ENCODE data around the gene PCP4L1.

The PCP4L1 gene

GRCh38 chr1:161209790-161210409 is 48.6 kb upstream of the PCP4L1 start (continued):
- TF ChIP-seq PATZ1 (tag by site-specific recombination; IDR thresholded peaks at IDR 0.05), result peak; percentile 31; the same call in 1 of the 2 replicates
- no peak for TF ChIP-seq ZNF548 (tag by site-specific recombination; IDR thresholded peaks at IDR 0.05)
- TF ChIP-seq ZNF48 (tag by site-specific recombination; IDR thresholded peaks at IDR 0.05), result no peak
- no peak for TF ChIP-seq ZNF544 (tag by site-specific recombination; IDR thresholded peaks at IDR 0.05)
- TF ChIP-seq, protein P1, sequence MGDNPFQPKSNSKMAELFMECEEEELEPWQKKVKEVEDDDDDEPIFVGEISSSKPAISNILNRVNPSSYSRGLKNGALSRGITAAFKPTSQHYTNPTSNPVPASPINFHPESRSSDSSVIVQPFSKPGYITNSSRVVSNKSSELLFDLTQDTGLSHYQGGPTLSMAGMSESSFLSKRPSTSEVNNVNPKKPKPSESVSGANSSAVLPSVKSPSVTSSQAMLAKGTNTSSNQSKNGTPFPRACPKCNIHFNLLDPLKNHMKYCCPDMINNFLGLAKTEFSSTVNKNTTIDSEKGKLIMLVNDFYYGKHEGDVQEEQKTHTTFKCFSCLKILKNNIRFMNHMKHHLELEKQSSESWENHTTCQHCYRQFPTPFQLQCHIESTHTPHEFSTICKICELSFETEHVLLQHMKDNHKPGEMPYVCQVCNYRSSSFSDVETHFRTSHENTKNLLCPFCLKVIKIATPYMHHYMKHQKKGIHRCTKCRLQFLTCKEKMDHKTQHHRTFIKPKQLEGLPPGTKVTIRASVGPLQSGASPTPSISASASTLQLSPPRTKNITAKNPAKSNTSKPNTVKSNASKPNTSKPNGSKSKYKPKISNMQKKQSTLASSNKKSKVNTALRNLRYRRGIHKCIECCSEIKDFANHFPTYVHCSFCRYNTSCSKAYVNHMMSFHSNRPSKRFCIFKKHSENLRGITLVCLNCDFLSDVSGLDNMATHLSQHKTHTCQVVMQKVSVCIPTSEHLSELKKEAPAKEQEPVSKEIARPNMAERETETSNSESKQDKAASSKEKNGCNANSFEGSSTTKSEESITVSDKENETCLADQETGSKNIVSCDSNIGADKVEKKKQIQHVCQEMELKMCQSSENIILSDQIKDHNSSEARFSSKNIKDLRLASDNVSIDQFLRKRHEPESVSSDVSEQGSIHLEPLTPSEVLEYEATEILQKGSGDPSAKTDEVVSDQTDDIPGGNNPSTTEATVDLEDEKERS (tag by site-specific recombination; IDR thresholded peaks at IDR 0.05), result no peak
- TF ChIP-seq GLI2 (tag by site-specific recombination; IDR thresholded peaks at IDR 0.05; ENCODE audit: borderline replicate concordance, low read depth), result no peak
- no peak for TF ChIP-seq ZNF600 (tag by site-specific recombination; IDR thresholded peaks at IDR 0.05)
- TF ChIP-seq ZNF785 (tag by site-specific recombination; IDR thresholded peaks at IDR 0.05), result no peak
- no peak for TF ChIP-seq YY2 (tag by site-specific recombination; IDR thresholded peaks at IDR 0.05)
- TF ChIP-seq SCRT2 (tag by site-specific recombination; IDR thresholded peaks at IDR 0.05), result no peak
- no peak for TF ChIP-seq GLI4 (tag by site-specific recombination; IDR thresholded peaks at IDR 0.05)
- no peak for TF ChIP-seq ZNF184 (tag by site-specific recombination; IDR thresholded peaks at IDR 0.05)
- TF ChIP-seq ZNF211 (tag by site-specific recombination; IDR thresholded peaks at IDR 0.05; ENCODE audit: low read depth), result no peak
- no peak for TF ChIP-seq ZNF585B (tag by site-specific recombination; IDR thresholded peaks at IDR 0.05)
- no peak for TF ChIP-seq ZNF549 (tag by site-specific recombination; IDR thresholded peaks at IDR 0.05)
- TF ChIP-seq ZNF645 (tag by site-specific recombination; IDR thresholded peaks at IDR 0.05), result no peak
- TF ChIP-seq, protein P2, sequence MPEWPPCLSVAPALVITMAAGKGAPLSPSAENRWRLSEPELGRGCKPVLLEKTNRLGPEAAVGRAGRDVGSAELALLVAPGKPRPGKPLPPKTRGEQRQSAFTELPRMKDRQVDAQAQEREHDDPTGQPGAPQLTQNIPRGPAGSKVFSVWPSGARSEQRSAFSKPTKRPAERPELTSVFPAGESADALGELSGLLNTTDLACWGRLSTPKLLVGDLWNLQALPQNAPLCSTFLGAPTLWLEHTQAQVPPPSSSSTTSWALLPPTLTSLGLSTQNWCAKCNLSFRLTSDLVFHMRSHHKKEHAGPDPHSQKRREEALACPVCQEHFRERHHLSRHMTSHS (tag by site-specific recombination; IDR thresholded peaks at IDR 0.05), result no peak
- no peak for TF ChIP-seq ZNF324 (tag by site-specific recombination; IDR thresholded peaks at IDR 0.05)
- no peak for TF ChIP-seq TRIM28 (IDR thresholded peaks at IDR 0.05; ENCODE audit: borderline replicate concordance, low read length)
- TF ChIP-seq ZBTB11 (tag by site-specific recombination; conservative IDR thresholded peaks at IDR 0.05; ENCODE audit: low read depth), result peak; percentile 90
- no peak for TF ChIP-seq KLF1 (tag by site-specific recombination; IDR thresholded peaks at IDR 0.05)
- TF ChIP-seq, protein P3, sequence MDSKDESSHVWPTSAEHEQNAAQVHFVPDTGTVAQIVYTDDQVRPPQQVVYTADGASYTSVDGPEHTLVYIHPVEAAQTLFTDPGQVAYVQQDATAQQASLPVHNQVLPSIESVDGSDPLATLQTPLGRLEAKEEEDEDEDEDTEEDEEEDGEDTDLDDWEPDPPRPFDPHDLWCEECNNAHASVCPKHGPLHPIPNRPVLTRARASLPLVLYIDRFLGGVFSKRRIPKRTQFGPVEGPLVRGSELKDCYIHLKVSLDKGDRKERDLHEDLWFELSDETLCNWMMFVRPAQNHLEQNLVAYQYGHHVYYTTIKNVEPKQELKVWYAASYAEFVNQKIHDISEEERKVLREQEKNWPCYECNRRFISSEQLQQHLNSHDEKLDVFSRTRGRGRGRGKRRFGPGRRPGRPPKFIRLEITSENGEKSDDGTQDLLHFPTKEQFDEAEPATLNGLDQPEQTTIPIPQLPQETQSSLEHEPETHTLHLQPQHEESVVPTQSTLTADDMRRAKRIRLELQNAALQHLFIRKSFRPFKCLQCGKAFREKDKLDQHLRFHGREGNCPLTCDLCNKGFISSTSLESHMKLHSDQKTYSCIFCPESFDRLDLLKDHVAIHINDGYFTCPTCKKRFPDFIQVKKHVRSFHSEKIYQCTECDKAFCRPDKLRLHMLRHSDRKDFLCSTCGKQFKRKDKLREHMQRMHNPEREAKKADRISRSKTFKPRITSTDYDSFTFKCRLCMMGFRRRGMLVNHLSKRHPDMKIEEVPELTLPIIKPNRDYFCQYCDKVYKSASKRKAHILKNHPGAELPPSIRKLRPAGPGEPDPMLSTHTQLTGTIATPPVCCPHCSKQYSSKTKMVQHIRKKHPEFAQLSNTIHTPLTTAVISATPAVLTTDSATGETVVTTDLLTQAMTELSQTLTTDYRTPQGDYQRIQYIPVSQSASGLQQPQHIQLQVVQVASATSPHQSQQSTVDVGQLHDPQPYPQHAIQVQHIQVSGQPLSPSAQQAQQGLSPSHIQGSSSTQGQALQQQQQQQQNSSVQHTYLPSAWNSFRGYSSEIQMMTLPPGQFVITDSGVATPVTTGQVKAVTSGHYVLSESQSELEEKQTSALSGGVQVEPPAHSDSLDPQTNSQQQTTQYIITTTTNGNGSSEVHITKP (tag by site-specific recombination; IDR thresholded peaks at IDR 0.05), result 0 out of 2 replicates have a peak, but pooled peaks have one; percentile 12
- TF ChIP-seq ZNF391 (tag by site-specific recombination; IDR thresholded peaks at IDR 0.05; ENCODE audit: borderline replicate concordance, low read depth), result no peak
- no peak for TF ChIP-seq HOXC10 (CRISPR knock-in tag; IDR thresholded peaks at IDR 0.05)
- peak; percentile 84 for TF ChIP-seq ZNF654 (tag by site-specific recombination; IDR thresholded peaks at IDR 0.05; ENCODE audit: low read depth)
- TF ChIP-seq HOXD13 (CRISPR knock-in tag; IDR thresholded peaks at IDR 0.05; ENCODE audit: borderline replicate concordance), result no peak
- peak; percentile 81 for TF ChIP-seq ZNF2 (tag by site-specific recombination; IDR thresholded peaks at IDR 0.05)

All from HEK293 (cell line).